Activated naive CD4-positive, alpha-beta T cell treated with anti-CD3 and anti-CD28 coated beads, Interleukin-2, amount 10 ng/mL, durations not matched to agents 7 days and 5 days (primary cell): ENCODE data around the gene PDLIM5.
"Not testable (repeated sequence)": the region's sequence is repeated elsewhere in the genome, so short reads cannot be mapped to it uniquely, and the experiment has no call there.

Experiments
- CTCF ChIA-PET: fragments of 350-600 bp; sonication (Branson Sonifier 250); formaldehyde crosslinking; loops from one replicate; lab custom pipeline; 2021; ENCODE audit warnings: antibody characterized with exemption; lab: Charles Lee
- DNase-seq: peaks from one replicate; pipeline ENCODE4 v3.0.0-alpha.2; 2020
- H3K27ac Mint-ChIP-seq: one replicate; pipeline ENCODE4 v1.8.0; 2021; ENCODE audit warnings: mild to moderate bottlenecking, moderate library complexity, mixed read lengths
- H3K27me3 Mint-ChIP-seq: one replicate; pipeline ENCODE4 v1.8.0; 2021; ENCODE audit warnings: mild to moderate bottlenecking, mixed read lengths
- H3K36me3 Mint-ChIP-seq: one replicate; pipeline ENCODE4 v1.8.0; 2021; ENCODE audit warnings: mixed read lengths
- H3K4me1 Mint-ChIP-seq: one replicate; pipeline ENCODE4 v1.8.0; 2021; ENCODE audit warnings: mixed read lengths
- H3K4me3 Mint-ChIP-seq: one replicate; pipeline ENCODE4 v1.8.0; 2021; ENCODE audit warnings: mild to moderate bottlenecking, moderate library complexity, mixed read lengths
- H3K9me3 Mint-ChIP-seq: one replicate; pipeline ENCODE4 v1.8.0; 2021; ENCODE audit warnings: mixed read lengths

The PDLIM5 gene

GRCh38 chr4:94545296-94545695 is 93.6 kb downstream of the PDLIM5 start:
- DNase-seq, result no peak
- Mint-ChIP-seq H3K27ac (no peak overlapping the region), H3K36me3 (no peaks in the 10 kb centered on the region), H3K4me1 (no peaks in the 10 kb centered on the region), H3K27me3 (no peaks in the 10 kb centered on the region), H3K9me3 (no peaks in the 10 kb centered on the region), H3K4me3 (no peak overlapping the region)
- CTCF ChIA-PET, result no interaction called here

- no peaks in the 10 kb centered on the region for H3K36me3 Mint-ChIP-seq
- H3K27ac Mint-ChIP-seq, result no peak overlapping the region
- no peaks in the 10 kb centered on the region for H3K4me1 Mint-ChIP-seq
- CTCF ChIA-PET, result no interaction called here
- no peaks in the 10 kb centered on the region for H3K27me3 Mint-ChIP-seq
- H3K4me3 Mint-ChIP-seq, result no peak overlapping the region
- no peaks in the 10 kb centered on the region for H3K9me3 Mint-ChIP-seq
- DNase-seq, result no peak
Observed at GRCh38 chr4:94546949-94547348, 95.2 kb downstream of the PDLIM5 start.

DNA sequence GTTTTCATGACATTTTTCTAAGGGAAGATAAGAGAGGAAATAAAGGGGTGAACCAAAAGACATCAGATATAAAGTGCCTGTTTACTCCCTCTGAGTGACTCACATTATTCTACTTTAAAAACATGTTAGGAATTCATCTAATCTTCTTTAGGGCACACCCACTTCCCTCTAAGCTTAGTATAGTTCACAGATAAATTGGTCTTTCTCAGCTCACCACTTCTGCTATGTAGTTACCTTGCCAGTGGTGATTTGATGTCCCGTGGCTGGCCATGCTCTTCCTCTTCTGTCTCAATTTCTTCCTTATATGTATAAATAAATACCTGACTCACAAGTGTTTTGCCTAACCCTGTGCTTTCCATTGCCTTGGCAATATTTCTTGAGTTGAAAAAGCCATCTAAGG is 96.8 kb downstream of the PDLIM5 start:
- no peak overlapping the region for H3K4me3 Mint-ChIP-seq
- H3K27ac Mint-ChIP-seq, result no peak overlapping the region
- no peak for DNase-seq
- CTCF ChIA-PET, result no interaction called here
- H3K9me3 Mint-ChIP-seq, result no peaks in the 10 kb centered on the region
- no peaks in the 10 kb centered on the region for H3K27me3 Mint-ChIP-seq
- H3K4me1 Mint-ChIP-seq, result no peaks in the 10 kb centered on the region
- H3K36me3 Mint-ChIP-seq, result no peaks in the 10 kb centered on the region

DNA sequence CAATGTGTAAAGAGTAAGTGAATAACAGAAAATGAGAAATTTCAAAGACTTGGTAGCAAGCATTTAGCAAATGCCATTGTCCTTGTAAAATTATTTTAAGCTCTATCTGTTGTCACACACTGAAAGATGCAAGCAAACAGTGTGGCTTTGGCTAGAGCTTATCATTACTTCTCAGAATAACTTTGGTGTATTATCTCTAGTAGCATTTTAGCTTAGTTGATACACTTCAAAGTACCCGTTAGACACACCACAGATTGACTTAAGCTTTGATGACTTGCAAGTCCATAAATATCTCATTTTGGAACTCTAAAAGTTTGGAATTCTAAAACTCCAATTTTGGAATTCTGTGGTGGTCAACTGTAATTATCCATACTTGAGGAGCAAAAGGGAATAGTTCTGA is 98.6 kb downstream of the PDLIM5 start:
- Mint-ChIP-seq H3K4me1 (no peaks in the 10 kb centered on the region), H3K36me3 (no peaks in the 10 kb centered on the region), H3K27me3 (no peaks in the 10 kb centered on the region), H3K4me3 (no peak overlapping the region), H3K27ac (no peak overlapping the region), H3K9me3 (no peaks in the 10 kb centered on the region)
- CTCF ChIA-PET, result interaction anchor here (1.0 kb wide), 1 partner anchor 30 kb away, joined by 3 read pairs; no protein-coding TSS in a partner anchor
- no peak for DNase-seq

- H3K9me3 Mint-ChIP-seq, result no peaks in the 10 kb centered on the region
- H3K4me1 Mint-ChIP-seq, result no peaks in the 10 kb centered on the region
- no peaks in the 10 kb centered on the region for H3K27me3 Mint-ChIP-seq
- H3K27ac Mint-ChIP-seq, result no peak overlapping the region
- no peak for DNase-seq
- CTCF ChIA-PET, result interaction anchor here (1.0 kb wide), 1 partner anchor 31 kb away, joined by 3 read pairs; no protein-coding TSS in a partner anchor
- H3K36me3 Mint-ChIP-seq, result no peaks in the 10 kb centered on the region
- no peak overlapping the region for H3K4me3 Mint-ChIP-seq
Observed at GRCh38 chr4:94550851-94551250, 99.1 kb downstream of the PDLIM5 start.

- Mint-ChIP-seq H3K9me3 (no peaks in the 10 kb centered on the region), H3K27ac (no peak overlapping the region), H3K36me3 (no peaks in the 10 kb centered on the region), H3K4me3 (no peak overlapping the region), H3K27me3 (no peaks in the 10 kb centered on the region), H3K4me1 (no peaks in the 10 kb centered on the region)
- CTCF ChIA-PET, result no interaction called here
- no peak for DNase-seq
Observed at GRCh38 chr4:94551643-94552564, 100.2 kb downstream of the PDLIM5 start.

GRCh38 chr4:94556047-94556446 is 104.3 kb downstream of the PDLIM5 start:
- DNase-seq, CTCF ChIA-PET, H3K4me3 Mint-ChIP-seq, H3K27ac Mint-ChIP-seq, H3K36me3 Mint-ChIP-seq, H3K4me1 Mint-ChIP-seq, H3K9me3 Mint-ChIP-seq, H3K27me3 Mint-ChIP-seq: not testable (repeated sequence)

GRCh38 chr4:94557632-94558031 is 105.9 kb downstream of the PDLIM5 start:
- H3K9me3 Mint-ChIP-seq, H3K4me3 Mint-ChIP-seq, CTCF ChIA-PET, H3K27ac Mint-ChIP-seq, H3K4me1 Mint-ChIP-seq, H3K27me3 Mint-ChIP-seq, DNase-seq, H3K36me3 Mint-ChIP-seq: not testable (repeated sequence)

DNA sequence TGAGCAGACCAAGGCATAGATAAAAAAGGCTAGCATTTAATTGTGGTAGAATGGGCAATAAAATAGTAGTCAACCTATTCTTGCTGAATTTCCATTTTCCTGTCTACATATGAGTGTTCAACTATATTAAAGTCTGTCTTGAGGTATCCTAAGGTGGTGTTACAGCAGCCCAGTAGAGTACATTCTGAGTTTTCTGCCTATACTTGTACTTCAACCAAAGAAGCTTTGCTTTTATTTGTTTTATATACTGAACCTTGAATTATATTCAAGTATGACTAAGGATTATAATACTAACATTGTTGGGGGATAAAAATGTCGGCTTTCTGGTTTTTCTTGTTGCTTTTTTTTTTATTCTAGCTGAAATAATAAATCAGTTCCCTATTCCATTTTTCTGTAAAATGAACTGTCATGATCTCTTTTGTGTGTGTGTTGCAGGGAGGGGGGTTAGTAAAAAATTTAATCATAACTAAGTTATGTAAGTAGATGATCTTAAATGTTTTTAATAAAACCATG is 106.7 kb downstream of the PDLIM5 start:
- Mint-ChIP-seq H3K27ac (no peak overlapping the region), H3K9me3 (no peaks in the 10 kb centered on the region), H3K4me3 (no peak overlapping the region), H3K4me1 (no peaks in the 10 kb centered on the region), H3K36me3 (no peaks in the 10 kb centered on the region), H3K27me3 (no peaks in the 10 kb centered on the region)
- CTCF ChIA-PET, result no interaction called here
- no peak for DNase-seq

DNA sequence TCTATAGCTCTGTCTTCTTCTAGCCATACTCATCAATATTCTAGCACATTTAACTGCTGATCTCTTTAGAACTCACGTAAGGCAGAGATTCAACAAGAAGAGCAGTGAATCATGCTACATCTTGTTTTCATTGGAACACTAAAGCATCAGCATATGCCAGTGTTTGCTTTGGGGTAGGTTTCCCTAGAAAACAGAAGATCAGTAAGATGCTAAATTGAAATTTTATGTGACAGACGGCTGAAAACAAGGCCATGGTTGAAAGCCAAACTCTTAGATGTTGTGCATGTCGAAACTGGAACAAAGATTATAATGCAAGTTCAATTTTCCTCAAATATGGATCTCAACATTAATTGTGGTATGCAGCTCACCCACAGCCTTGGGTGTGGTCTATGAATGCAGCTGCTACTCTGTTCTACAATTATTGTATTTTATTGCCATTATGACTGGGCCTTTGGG is 107.6 kb downstream of the PDLIM5 start:
- DNase-seq, result no peak
- CTCF ChIA-PET, result interaction anchor here (1.6 kb wide), 1 partner anchor 152 kb away, joined by 4 read pairs; no protein-coding TSS in a partner anchor
- H3K36me3 Mint-ChIP-seq, result no peaks in the 10 kb centered on the region
- no peak overlapping the region for H3K4me3 Mint-ChIP-seq
- H3K27ac Mint-ChIP-seq, result no peak overlapping the region
- H3K4me1 Mint-ChIP-seq, result no peaks in the 10 kb centered on the region
- no peaks in the 10 kb centered on the region for H3K9me3 Mint-ChIP-seq
- no peaks in the 10 kb centered on the region for H3K27me3 Mint-ChIP-seq

DNA sequence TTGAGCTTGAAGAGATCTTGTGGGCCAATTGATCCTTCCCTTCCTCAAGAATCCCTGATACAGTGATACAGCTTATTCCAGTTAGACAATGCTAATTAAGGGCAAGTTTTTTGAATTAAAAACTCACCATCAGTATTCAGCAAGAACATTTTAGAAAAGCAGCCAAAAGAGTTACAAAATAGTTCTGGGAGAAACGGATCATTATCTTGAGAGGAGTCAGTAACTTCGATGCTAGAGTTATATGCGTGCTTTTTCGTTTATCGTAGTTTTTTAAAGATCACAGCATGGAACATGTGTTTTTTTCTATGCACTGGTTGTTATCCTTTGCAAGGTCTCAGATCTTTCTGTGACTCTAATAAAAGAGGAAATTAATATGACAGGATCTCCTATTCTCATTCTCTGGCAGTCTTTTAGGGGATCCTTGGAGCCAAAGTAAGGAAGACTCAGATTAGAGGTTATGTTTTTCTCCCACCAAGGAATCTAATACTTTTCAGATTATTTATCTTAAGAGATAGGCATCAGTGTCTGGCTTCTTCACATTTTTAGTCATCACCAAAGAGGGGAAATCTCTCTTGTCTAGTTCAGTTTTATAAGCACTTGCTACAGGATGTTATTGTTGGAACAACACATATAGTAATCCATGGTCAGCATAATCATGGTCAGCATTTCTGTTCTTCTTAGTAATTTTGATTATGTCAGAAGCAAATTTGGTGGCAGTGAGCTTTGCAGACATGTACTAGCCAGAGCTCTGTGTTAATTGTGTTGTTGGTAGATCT is 109.7 kb downstream of the PDLIM5 start:
- no peaks in the 10 kb centered on the region for H3K27me3 Mint-ChIP-seq
- H3K4me3 Mint-ChIP-seq, result no peak overlapping the region
- no peak for DNase-seq
- CTCF ChIA-PET, result interaction anchor here (1.1 kb wide), 1 partner anchor 10 kb away, joined by 3 read pairs; no protein-coding TSS in a partner anchor
- no peaks in the 10 kb centered on the region for H3K36me3 Mint-ChIP-seq
- no peaks in the 10 kb centered on the region for H3K9me3 Mint-ChIP-seq
- H3K27ac Mint-ChIP-seq, result no peak overlapping the region
- no peaks in the 10 kb centered on the region for H3K4me1 Mint-ChIP-seq

DNA sequence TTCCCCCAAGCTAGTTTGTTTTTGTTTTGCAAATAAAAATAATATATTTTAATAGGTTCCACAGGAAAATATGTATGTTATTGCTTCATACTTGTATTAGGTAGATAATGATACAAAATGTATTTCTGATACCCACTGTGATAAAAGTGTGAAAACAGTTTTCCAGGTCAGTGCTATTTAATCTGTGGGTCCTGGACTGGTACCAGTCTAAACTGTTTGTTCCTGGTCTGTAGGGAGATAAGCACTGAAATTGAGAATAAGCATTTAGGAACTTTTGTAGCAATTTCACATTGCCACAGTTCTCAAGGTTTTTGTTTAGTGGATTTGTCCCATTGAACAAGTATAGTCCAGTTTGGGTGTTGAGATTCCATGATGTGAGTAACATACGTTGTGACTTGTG is 110.5 kb downstream of the PDLIM5 start:
- Mint-ChIP-seq H3K4me3 (no peak overlapping the region), H3K27ac (no peak overlapping the region)
- CTCF ChIA-PET, result no interaction called here

DNA sequence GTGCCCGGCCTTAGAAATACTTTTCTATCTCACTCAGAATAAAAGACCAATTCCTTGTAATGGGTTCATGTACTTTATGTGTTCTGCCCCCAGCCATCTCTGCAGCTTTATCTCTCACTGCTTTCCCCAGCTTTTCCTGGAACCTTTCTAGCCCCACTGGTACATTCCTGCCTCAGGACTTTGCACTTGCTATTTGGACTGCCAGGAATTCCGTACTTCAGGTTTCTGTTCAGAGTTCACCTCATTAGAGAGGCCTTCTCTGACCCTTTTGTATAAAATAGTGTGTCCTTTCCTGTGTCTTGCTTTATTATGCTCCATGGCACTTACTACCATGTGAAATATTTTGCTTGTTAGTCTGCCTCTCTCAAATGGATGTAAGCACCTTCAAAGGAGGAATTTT is 112.5 kb downstream of the PDLIM5 start:
- CTCF ChIA-PET, result no interaction called here
- Mint-ChIP-seq H3K9me3 (no peaks in the 10 kb centered on the region), H3K4me3 (no peak overlapping the region), H3K27me3 (no peaks in the 10 kb centered on the region), H3K4me1 (peaks cover 4% of the 10 kb centered on the region), H3K36me3 (no peaks in the 10 kb centered on the region), H3K27ac (no peak overlapping the region)
- DNase-seq, result no peak

More for the DNA sequence above, 110.5 kb downstream of the PDLIM5 start:
- H3K36me3 Mint-ChIP-seq, result no peaks in the 10 kb centered on the region
- H3K9me3 Mint-ChIP-seq, result no peaks in the 10 kb centered on the region
- no peak for DNase-seq
- H3K27me3 Mint-ChIP-seq, result no peaks in the 10 kb centered on the region
- H3K4me1 Mint-ChIP-seq, result no peaks in the 10 kb centered on the region

- Mint-ChIP-seq H3K4me3 (no peak overlapping the region), H3K27me3 (no peaks in the 10 kb centered on the region), H3K9me3 (no peaks in the 10 kb centered on the region), H3K36me3 (no peaks in the 10 kb centered on the region), H3K27ac (no peak overlapping the region), H3K4me1 (peaks cover 4% of the 10 kb centered on the region)
- CTCF ChIA-PET, result no interaction called here
- no peak for DNase-seq
Observed at GRCh38 chr4:94566420-94566819, 114.7 kb downstream of the PDLIM5 start.
